Measurements from ENCODE around the gene SF3A1. TPM values are rescaled to one million over a fixed set of nuclear protein-coding genes. Genes with fewer than 3 reads are reported as not detected.

SF3A1 gene
- total RNA-seq, 2 experiments from 2014 or later, result 335 to 388 TPM

- no peaks in the 10 kb centered on the region for H3K27me3 Mint-ChIP-seq
- POLR2A ChIA-PET, result no interaction called here
- no peak overlapping the region for H3K27ac Mint-ChIP-seq
- intact Hi-C loops (cut with DNase I, micrococcal nuclease), result no loop called here
- H3K4me3 Mint-ChIP-seq, result no peak overlapping the region
- DNase-seq, result no peak
- H3K36me3 Mint-ChIP-seq (ENCODE audit: low read depth), result no peaks in the 10 kb centered on the region
- no peak for TF ChIP-seq CTCF (IDR thresholded peaks at IDR 0.05)
- CTCF ChIA-PET, result no interaction called here
- no peaks in the 10 kb centered on the region for H3K4me1 Mint-ChIP-seq (ENCODE audit: low read depth)
- H3K36me3 ChIP-seq (ENCODE audit: insufficient read depth, low read length), result no peaks in the 10 kb centered on the region
- no peaks in the 10 kb centered on the region for H3K27me3 ChIP-seq (ENCODE audit: control insufficient read depth in 1 of 2, insufficient read depth in 2 of 2, low read length in 2 of 2)
- no peak for ATAC-seq (ENCODE audit: poor library complexity)
- no peaks in the 10 kb centered on the region for H3K9me3 Mint-ChIP-seq
- no peak overlapping the region for H3K4me3 ChIP-seq (ENCODE audit: low read length)
- no peaks in the 10 kb centered on the region for H3K4me1 ChIP-seq (ENCODE audit: insufficient read depth, low read length)
- H3K27ac ChIP-seq (ENCODE audit: low read depth in 1 of 2, low read length in 2 of 2), result no peak overlapping the region
- no peaks in the 10 kb centered on the region for H3K9me3 ChIP-seq (ENCODE audit: control insufficient read depth in 1 of 2, insufficient read depth in 1 of 2, low read length in 2 of 2)
Measured at GRCh38 chr22:30365891-30366290, 9.2 kb upstream of the SF3A1 start.

GRCh38 chr22:30362651-30363281 lies 6.1 kb upstream of the SF3A1 start:
- Mint-ChIP-seq H3K9me3 (no peaks in the 10 kb centered on the region), H3K36me3 (ENCODE audit: low read depth) (no peaks in the 10 kb centered on the region), H3K27me3 (no peaks in the 10 kb centered on the region), H3K27ac (no peak overlapping the region), H3K4me1 (ENCODE audit: low read depth) (peaks cover 5% of the 10 kb centered on the region), H3K4me3 (no peak overlapping the region)
- ChIA-PET POLR2A (no interaction called here), CTCF (interaction anchor here (1.3 kb wide), 1 partner anchor 75 kb away, joined by 4 read pairs; no protein-coding TSS in a partner anchor)
- ATAC-seq (ENCODE audit: poor library complexity) (no peak), DNase-seq (no peak)
- Histone ChIP-seq H3K4me3 (ENCODE audit: low read length) (no peak overlapping the region), H3K4me1 (ENCODE audit: insufficient read depth, low read length) (peaks cover under 1% of the 10 kb centered on the region), H3K9me3 (ENCODE audit: control insufficient read depth in 1 of 2, insufficient read depth in 1 of 2, low read length in 2 of 2) (no peaks in the 10 kb centered on the region), H3K27me3 (ENCODE audit: control insufficient read depth in 1 of 2, insufficient read depth in 2 of 2, low read length in 2 of 2) (no peaks in the 10 kb centered on the region), H3K27ac (ENCODE audit: low read depth in 1 of 2, low read length in 2 of 2) (no peak overlapping the region), H3K36me3 (ENCODE audit: insufficient read depth, low read length) (no peaks in the 10 kb centered on the region)
- TF ChIP-seq CTCF (IDR thresholded peaks at IDR 0.05), result no peak
- intact Hi-C loops (cut with DNase I, micrococcal nuclease), result no loop called here

GRCh38 chr22:30361916-30362650 lies 5.4 kb upstream of the SF3A1 start:
- POLR2A ChIA-PET, result no interaction called here
- H3K36me3 Mint-ChIP-seq (ENCODE audit: low read depth), result peaks cover 4% of the 10 kb centered on the region
- H3K9me3 ChIP-seq (ENCODE audit: control insufficient read depth in 1 of 2, insufficient read depth in 1 of 2, low read length in 2 of 2), result no peaks in the 10 kb centered on the region
- DNase-seq (no peak), ATAC-seq (ENCODE audit: poor library complexity) (no peak)
- H3K36me3 ChIP-seq (ENCODE audit: insufficient read depth, low read length), result no peaks in the 10 kb centered on the region
- H3K9me3 Mint-ChIP-seq, result no peaks in the 10 kb centered on the region
- H3K4me1 ChIP-seq (ENCODE audit: insufficient read depth, low read length), result peaks cover 7% of the 10 kb centered on the region
- no peaks in the 10 kb centered on the region for H3K27me3 Mint-ChIP-seq
- CTCF ChIA-PET, result no interaction called here
- no peak overlapping the region for H3K27ac Mint-ChIP-seq
- intact Hi-C loops (cut with DNase I, micrococcal nuclease), result no loop called here
- peaks cover 9% of the 10 kb centered on the region for H3K4me1 Mint-ChIP-seq (ENCODE audit: low read depth)
- no peak for TF ChIP-seq CTCF (IDR thresholded peaks at IDR 0.05)
- no peak overlapping the region for H3K27ac ChIP-seq (ENCODE audit: low read depth in 1 of 2, low read length in 2 of 2)
- no peak overlapping the region for H3K4me3 ChIP-seq (ENCODE audit: low read length)
- no peaks in the 10 kb centered on the region for H3K27me3 ChIP-seq (ENCODE audit: control insufficient read depth in 1 of 2, insufficient read depth in 2 of 2, low read length in 2 of 2)
- no peak overlapping the region for H3K4me3 Mint-ChIP-seq
